Measurements from ENCODE around the gene PSMA7. TPM values are rescaled to one million over a fixed set of nuclear protein-coding genes. Genes with fewer than 3 reads are reported as not detected.
A peak's percentile ranks its signal among the peaks of the same experiment; 100 is the strongest.

The PSMA7 gene
- total and polyA plus RNA-seq, 2 donors from 2014 or later, result 190 to 315 TPM

DNA sequence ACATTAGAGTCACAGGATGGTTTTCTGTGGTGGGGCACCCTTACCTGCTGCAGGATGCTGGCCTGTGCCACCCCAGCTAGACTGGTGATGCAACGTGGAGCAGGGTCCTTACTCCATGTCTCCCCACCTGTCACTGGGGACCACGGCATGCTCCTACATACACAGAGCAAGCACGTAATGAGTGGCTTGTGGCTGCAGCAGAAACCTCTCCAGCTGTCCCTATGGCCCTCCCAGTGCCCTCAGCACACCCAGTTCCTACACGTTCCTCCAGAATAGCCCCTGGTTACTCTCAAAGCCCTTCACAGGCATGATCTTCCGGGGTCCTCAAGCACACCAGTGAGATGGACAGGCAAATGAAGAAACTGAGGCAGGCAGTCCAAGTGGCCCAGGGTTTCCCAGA lies 24.1 kb downstream of the PSMA7 start:
- Histone ChIP-seq H3K4me1 (ENCODE audit: control insufficient read depth in 2 of 3, insufficient read depth in 2 of 3, low read depth in 1 of 3, low read length in 3 of 3) (peaks cover 0 to 21% (median 10%) of the 10 kb centered on the region in 3 donors), H3K4me3 (ENCODE audit: low read length in 3 of 3) (no peak overlapping the region), H3K27ac (ENCODE audit: low read depth in 2 of 2, low read length in 2 of 2) (peak overlapping the region in 1 of 2 donors; percentile 73), H3K9ac (ENCODE audit: low read length in 3 of 3) (no peak overlapping the region), H3K36me3 (ENCODE audit: control insufficient read depth in 2 of 3, insufficient read depth in 3 of 3, low read length in 3 of 3) (no peaks in the 10 kb centered on the region), H3K27me3 (ENCODE audit: control insufficient read depth, insufficient read depth, low read length) (no peaks in the 10 kb centered on the region), H3K9me3 (ENCODE audit: control insufficient read depth in 2 of 3, insufficient read depth in 1 of 3, low read length in 3 of 3) (no peaks in the 10 kb centered on the region)
- TF ChIP-seq, protein P1, sequence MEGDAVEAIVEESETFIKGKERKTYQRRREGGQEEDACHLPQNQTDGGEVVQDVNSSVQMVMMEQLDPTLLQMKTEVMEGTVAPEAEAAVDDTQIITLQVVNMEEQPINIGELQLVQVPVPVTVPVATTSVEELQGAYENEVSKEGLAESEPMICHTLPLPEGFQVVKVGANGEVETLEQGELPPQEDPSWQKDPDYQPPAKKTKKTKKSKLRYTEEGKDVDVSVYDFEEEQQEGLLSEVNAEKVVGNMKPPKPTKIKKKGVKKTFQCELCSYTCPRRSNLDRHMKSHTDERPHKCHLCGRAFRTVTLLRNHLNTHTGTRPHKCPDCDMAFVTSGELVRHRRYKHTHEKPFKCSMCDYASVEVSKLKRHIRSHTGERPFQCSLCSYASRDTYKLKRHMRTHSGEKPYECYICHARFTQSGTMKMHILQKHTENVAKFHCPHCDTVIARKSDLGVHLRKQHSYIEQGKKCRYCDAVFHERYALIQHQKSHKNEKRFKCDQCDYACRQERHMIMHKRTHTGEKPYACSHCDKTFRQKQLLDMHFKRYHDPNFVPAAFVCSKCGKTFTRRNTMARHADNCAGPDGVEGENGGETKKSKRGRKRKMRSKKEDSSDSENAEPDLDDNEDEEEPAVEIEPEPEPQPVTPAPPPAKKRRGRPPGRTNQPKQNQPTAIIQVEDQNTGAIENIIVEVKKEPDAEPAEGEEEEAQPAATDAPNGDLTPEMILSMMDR (IDR thresholded peaks at IDR 0.05; ENCODE audit: borderline replicate concordance, extremely low read depth, insufficient read depth), result no peak
- intact Hi-C loops (cut with DNase I), result no loop called here
- DNase-seq (no peak), FAIRE-seq (no peak)

DNA sequence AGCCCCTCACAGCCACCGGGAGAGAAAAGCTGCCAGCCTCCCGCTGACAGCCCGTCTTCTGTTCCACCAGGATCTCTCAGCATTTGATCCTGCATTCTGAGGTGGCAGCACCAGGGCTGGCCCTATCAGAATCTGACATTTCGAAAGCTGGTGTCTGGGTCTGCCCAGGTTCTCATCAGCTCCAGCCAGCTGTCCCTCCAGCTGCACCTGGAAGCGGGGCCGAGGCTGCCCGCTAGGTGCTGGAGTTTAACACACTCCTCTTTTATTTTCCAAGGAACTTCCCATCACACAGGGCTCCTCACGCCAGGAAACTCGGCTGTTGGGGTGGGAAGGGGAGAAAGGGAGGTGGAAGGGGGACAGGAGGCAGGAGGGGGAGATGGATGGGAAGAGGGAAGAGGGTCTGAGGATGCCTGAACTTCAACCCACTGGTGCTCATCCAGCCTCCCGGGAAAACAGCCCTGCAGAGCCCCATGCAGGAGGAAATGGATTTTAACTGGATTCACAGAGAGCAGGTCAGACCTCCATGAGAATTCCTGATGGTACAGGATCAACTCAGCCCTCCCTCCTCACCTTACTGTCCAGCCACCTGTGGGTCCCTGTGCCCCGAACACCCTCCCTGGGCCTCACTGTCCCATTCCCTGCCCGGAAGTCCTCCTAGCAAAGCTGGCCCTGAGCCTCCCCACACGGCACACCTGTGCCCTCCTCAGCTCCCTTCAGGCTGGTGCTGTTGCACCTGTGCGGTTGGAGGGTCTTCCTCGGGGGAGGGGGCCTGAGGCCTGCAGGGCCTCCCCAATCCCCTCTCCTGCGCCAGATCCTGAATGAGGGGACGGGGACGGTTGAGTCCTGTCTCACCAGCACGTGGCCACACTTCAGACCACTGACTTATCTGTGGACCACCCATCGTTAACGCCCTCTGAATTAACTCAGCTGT lies 24.8 kb downstream of the PSMA7 start:
- intact Hi-C loops (cut with DNase I), result no loop called here
- TF ChIP-seq, protein P1 (IDR thresholded peaks at IDR 0.05; ENCODE audit: borderline replicate concordance, extremely low read depth, insufficient read depth), result no peak
- no peaks in the 10 kb centered on the region for H3K9me3 ChIP-seq (ENCODE audit: control insufficient read depth in 2 of 3, insufficient read depth in 1 of 3, low read length in 3 of 3)
- no peaks in the 10 kb centered on the region for H3K27me3 ChIP-seq (ENCODE audit: control insufficient read depth, insufficient read depth, low read length)
- H3K4me1 ChIP-seq (ENCODE audit: control insufficient read depth in 2 of 3, insufficient read depth in 2 of 3, low read depth in 1 of 3, low read length in 3 of 3), result peaks cover 0 to 14% (median 10%) of the 10 kb centered on the region in 3 donors
- H3K4me3 ChIP-seq (ENCODE audit: low read length in 3 of 3), result no peak overlapping the region
- H3K9ac ChIP-seq (ENCODE audit: low read length in 3 of 3), result no peak overlapping the region
- no peak for DNase-seq
- no peaks in the 10 kb centered on the region for H3K36me3 ChIP-seq (ENCODE audit: control insufficient read depth in 2 of 3, insufficient read depth in 3 of 3, low read length in 3 of 3)
- no peak overlapping the region for H3K27ac ChIP-seq (ENCODE audit: low read depth in 2 of 2, low read length in 2 of 2)
- no peak for FAIRE-seq

DNA sequence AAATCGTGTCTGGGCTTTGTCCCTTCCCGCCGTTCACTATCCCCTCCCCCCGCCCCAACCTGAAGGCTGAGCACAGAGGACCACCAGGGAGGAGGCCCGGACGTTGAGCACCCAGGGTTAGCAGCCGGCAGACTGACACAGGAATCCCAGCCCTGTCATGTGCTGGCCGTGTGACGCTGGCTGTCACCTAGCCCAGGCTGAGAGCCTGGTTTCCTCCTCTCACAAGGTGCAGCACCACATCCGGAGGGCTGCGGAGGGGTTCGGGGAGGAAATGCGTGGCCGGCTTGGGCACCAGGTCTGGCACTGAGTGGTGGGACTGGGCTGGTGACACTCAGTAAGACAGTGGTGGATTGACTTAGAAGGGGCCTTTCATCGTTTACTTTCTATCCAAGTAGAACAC lies 25.5 kb downstream of the PSMA7 start:
- peaks cover 0 to 4% (median 0%) of the 10 kb centered on the region in 3 donors for H3K9me3 ChIP-seq (ENCODE audit: control insufficient read depth in 2 of 3, insufficient read depth in 1 of 3, low read length in 3 of 3)
- intact Hi-C loops (cut with DNase I), result no loop called here
- no peaks in the 10 kb centered on the region for H3K36me3 ChIP-seq (ENCODE audit: control insufficient read depth in 2 of 3, insufficient read depth in 3 of 3, low read length in 3 of 3)
- H3K27ac ChIP-seq (ENCODE audit: low read depth in 2 of 2, low read length in 2 of 2), result no peak overlapping the region
- H3K4me1 ChIP-seq (ENCODE audit: control insufficient read depth in 2 of 3, insufficient read depth in 2 of 3, low read depth in 1 of 3, low read length in 3 of 3), result peaks cover 0 to 11% (median 10%) of the 10 kb centered on the region in 3 donors
- no peak overlapping the region for H3K4me3 ChIP-seq (ENCODE audit: low read length in 3 of 3)
- TF ChIP-seq, protein P1 (IDR thresholded peaks at IDR 0.05; ENCODE audit: borderline replicate concordance, extremely low read depth, insufficient read depth), result no peak
- FAIRE-seq (no peak), DNase-seq (peak in 1 of 5 donors; percentile 84)
- H3K9ac ChIP-seq (ENCODE audit: low read length in 3 of 3), result no peak overlapping the region
- H3K27me3 ChIP-seq (ENCODE audit: control insufficient read depth, insufficient read depth, low read length), result no peaks in the 10 kb centered on the region
